Fibroblast of skin of abdomen (primary cell): Measurements from ENCODE around the gene SPRED2.
A peak's percentile ranks its signal among the peaks of the same experiment; 100 is the strongest.

Source experiments
- DNase-seq: peaks from one replicate; pipeline ENCODE4 v3.0.0-alpha.2; 2013

The SPRED2 gene

DNA sequence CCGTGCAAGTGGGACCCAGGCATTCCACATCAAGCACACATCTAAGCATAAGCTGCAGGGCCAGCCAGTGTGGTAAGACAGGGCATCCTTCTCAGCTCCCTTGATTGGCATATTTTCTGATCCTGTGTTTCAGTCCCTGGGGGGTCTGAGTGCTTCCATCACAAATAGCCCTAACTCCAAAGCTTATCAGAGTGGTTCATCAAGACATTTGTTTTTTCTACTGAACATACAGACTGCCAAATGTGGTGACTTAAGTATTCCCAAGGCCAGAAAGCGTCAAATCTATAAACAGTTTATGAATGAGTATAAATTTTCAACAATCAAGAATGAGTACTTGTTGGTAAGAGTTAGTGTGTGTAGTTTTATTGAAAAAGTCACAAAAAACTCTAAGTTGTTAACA is 18.8 kb downstream of the SPRED2 start:
- no peak for DNase-seq

DNA sequence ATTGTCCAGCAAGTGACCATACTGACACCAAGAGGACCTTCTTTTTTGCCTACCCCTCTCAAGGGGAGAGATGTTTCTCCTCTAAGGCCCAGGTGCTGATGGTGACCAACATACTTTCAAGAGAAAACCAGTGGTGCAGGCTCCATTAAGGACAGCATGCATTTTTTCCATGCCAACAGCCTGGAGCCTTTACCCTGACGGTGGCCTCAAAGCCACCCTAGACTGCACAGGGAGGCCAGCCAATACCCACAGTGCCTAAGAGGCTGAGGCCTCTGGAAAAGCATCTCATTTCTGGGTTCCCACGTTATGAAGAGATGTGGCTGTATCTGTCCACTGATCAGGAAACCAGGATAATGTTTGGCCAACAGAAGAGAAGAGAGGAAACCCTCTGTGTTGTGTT is 19.3 kb downstream of the SPRED2 start:
- DNase-seq, result no peak

DNA sequence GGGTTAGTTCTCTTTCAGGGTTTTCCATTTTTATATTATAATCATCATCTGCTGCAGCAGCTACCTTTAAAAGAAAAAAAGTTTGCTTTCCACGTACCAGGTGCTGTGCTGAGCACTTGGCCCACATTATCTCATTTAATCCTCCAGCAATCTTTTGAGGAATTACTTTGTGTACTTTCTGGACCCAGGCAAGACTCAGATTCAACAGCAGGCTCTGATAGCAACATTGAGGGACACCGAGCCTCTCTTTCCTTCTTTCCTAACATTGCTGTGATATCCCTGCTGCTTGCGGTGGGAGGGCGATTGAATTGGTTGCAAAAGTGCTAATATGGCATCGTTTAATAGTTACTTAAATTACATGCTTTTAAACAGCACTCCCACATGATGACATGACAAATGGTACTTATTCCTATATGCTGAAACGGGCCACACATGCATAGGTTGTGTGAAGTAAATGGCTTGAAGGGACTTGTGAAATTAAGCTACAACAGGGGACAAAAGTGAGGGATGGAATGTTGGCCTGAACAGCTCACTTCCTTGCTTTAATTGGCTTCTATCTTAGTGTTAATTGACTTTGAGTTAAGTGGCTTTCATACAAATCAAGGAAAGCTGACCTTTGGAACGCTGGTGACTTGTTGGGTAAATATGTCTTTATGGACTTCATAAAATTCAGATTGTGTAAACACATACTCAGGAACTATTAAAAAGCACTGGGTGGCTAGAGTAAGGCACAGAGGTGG is 21.2 kb downstream of the SPRED2 start:
- no peak for DNase-seq

DNA sequence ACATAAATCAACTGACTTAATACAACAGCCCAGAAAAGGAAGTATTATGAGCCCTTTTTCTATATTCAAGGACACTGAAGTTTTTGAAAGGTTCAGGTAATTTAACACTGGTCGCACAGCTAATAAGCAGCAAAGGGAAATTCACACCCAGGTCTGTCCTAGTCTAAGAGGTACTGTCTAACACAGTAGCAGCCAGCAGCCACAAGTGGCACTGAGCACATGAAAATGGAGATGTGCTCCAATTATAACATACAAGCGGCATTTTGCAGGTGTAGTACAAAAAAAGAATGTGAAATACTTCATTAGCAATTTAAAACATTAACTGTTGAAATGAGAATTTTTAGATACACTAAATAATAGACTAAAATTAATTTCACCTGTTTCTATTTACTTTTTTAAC is 23.4 kb downstream of the SPRED2 start:
- DNase-seq, result no peak

DNA sequence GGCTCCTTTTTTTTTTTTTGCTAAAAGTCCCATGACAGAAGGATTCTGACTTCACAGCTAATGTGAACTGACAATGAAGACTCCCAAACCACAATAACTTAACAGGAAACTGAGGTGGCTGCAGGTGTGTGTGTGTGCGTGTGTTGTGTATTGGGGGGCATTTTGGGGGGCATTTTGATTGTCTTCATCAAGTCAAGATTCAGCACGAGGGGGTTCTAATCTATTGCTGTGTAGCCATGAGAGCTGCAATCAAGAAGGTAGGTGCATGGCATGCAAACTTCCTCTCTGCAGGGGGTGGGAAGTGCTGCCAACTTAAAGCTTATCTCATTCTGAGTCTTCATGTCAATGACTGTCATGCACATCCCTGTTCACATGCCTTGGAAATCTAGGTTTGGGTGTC is 25.2 kb downstream of the SPRED2 start:
- DNase-seq, result no peak

DNA sequence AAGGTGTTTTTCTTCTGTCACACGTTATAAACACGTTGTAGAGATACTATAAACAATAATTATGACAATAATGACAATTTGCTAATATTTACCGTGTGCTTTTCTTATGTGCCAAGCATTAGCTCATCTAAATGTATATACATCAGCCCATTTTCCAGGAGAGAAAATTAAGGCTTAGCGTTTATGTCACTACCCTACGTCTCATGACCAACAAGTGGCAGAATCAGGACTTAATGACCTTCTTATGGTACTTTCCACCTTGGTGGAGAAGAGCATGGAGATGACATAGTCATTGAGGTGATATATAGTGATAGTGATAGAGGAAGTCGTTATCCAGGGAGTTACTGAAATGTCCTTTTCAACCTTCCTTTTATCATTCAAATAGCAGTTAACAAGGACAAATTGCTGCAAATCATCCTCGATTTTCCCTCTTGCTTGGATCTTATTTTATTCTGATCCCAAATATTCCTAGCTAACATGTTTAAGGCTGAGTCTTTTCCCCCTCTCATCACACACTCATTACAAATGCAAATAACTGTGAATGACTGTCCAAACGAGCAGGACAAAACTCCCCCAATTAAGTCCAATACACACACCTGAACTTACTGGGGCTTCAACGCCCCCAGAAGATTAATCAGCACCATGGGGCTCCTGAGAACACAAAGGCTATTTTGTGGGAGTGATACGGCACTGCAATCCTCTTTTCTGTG is 27.3 kb downstream of the SPRED2 start:
- no peak for DNase-seq

DNA sequence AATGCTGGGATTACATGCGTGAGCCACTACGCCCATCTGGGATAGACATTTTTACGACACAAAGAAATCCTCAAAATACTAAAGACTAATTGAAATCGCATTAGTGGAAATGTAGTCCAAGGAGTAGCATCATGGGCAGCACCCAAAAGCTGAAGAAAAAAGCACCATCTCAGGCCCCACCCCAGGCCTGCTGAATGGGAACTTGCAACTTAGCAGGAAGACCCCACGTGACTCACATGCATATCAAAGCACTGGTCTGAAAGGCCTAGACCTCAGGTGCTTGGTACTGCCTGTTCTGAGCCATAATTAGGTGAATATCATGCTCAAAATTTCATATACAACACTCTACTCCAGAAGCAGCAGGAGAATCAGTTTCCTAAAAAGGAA is 28.9 kb downstream of the SPRED2 start:
- no peak for DNase-seq

DNA sequence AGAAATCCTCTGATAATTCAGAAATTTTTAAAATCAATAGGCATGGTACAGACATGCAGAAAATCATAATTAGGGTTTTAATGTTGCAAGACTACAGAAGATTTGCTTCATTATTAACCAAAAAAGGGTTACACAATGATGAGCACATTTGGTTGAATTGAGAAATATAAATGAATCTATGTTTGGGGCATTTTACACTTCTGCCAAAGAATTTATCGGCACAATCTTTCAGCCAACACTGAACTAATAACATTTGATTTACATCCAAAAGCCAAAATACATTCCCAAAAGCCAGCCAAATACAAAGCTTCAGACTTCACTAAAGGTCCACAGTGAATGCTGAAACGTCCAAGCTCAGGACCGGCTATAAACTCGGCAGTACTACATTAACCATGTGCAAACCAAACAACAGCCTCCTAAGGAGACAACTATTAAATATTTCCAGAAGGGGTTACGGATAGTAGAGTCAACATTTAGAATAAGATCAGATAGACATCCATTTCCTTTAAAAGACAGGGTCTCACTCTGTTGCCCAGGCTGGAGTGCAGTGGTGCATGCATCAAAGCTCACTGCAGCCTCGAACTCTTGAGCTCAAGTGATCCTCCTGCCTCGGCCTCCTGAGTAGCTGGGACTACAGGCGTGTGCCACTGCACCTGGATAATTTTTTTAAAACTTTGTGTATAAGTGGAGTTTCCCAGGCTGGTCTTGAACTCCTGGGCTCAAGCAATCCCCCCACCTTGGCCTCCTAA is 29.4 kb downstream of the SPRED2 start:
- peak; percentile 68 for DNase-seq

DNA sequence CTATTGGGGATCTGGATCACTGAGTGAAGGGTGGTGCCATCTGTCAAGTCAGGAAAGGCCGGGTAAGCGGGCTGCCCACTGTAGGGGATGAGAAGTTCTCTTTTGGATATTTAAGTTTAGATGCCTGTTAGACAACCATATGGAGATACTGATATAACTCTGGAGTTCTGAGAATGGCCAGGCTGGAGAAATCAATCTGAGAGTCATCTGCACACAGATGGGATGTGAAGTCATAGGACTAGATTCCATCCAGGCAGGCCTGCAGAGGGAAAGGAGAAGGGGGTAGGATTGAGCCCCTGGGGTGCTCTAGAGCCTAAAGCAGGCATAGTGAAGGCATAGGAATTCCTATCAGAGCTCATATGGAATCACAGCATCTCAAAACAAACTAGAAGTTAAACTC is 30.1 kb downstream of the SPRED2 start:
- peak; percentile 59 for DNase-seq

DNA sequence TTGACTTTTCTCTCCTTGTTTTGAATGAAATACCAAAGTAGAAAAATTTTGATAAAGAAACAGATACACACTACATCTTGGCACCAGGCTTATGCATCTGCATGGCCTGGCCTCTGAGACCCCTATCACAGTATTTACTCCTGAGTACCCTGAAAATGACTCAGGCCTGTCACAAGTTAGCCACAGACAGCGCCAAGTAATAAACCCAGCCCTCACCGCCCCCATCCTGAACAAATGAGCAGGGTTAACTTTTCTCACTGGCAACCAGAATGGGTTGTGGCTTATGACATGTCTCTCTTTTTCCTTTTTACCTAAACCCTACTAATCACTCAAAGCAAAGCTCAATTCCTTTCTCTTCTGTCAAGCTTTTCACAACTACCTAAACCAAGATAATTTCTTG is 35.3 kb downstream of the SPRED2 start:
- no peak for DNase-seq

DNA sequence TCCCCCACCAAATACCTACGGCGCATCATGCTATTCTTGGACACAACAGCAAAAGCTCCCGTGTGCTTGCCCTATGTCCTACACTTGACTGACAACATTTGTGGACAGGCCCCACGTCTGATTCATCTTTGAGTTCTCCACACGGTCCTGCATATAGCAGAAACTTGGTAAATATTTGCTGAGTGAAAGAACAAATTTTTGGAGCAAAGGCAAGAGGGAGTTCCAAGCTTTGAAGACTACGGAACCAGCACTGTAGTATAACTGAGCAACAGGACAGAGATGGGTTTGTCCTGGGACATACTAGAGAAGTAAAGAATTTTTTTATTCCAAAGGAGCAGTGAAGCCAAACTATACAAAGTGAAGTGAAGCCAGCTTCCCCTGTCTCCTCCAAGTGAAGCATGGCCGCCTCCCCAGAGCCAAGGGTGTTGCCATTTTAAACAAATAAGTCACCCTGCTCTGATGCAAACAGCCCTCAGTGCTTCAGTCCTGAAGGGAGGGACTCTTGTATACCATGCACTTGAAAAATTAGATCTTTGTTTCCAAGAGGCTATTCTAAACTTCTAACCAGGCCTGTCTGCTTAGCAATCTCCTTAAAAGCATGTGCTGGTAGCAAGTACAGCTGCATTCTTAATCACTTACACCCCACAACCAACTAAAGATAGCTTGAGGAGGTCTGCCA is 35.9 kb downstream of the SPRED2 start:
- no peak for DNase-seq

DNA sequence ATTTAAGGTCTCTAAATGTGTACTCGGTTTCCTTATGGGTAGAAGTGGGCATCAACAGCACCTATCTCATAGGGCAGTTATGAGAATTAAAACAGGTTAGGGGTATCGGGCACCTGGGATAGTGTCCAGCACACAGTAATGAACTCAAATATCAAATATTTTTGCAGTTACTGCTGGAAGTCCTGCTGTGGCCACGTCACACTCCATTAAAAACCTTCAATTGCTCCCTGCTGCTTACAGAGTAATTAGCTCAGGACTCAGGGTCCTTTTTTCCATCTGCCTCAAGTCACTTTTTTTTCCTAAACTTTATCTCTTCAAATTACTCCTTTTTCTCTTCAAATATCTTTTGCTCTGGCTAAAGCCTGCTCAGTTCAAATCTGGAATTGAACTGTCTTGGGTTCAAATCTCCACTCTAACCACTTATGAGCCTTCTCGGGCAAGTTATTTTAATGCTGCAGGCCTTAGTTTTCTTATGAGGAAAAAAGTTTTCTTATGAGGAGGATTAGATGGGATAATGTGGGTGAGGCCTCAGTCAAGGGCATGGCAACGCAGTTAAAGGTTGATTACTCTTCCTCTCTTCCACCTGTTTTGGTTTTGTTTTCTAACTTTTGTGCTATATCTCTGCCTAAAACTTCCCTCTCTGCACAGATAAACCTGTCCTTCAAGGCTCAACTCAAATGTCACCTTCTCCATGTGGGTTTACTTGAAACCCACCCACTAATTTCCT is 36.6 kb downstream of the SPRED2 start:
- DNase-seq, result no peak

DNA sequence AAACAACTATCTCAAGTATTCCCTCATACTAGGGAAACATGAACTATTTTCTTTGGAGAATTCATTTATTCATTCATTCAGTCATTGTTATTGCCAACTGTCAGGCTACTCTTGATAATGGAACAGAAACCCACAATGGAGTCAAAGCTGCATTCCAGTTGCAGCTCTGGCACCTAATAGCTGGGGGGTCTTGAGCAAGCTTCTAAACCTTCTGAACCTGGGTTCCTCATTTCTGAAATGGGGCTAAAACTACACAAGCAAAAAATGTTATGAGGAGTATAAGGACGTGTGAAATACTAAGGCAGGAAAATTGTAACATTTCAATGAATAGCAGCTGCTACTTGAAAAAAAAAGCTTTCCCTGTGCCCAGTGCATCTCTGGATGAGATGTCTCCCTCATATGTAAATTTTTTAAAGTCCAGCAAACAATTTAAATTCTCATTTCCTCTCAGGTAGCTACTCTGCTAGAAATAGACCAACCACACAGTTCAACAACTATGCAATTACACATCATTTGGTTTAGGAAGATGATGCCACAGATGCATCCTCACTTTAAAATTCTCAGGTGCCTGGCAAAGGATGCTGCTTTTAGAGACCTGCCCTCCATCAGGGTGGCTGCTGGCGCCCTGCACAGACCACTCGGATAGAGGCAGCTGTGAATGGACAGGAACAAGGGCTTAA is 38.5 kb downstream of the SPRED2 start:
- no peak for DNase-seq

DNA sequence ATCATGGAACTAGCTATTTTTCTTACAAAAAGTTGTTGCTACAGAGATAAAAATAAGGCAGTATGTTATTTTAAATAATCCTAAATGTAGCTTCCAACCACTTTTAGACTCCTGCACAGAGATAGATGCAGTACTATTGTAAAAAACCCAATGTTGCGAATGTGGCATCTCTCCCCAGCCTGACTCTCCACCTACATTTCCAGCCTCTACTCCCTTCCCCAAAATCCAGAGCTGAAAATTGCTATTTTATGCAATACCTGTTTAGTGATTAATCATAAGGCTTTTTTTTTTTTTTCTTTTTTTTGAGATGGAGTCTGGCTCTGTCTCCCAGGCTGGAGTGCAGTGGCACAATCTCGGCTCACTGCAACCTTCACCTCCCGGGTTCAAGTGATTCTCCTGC is 39.4 kb downstream of the SPRED2 start:
- DNase-seq, result no peak

DNA sequence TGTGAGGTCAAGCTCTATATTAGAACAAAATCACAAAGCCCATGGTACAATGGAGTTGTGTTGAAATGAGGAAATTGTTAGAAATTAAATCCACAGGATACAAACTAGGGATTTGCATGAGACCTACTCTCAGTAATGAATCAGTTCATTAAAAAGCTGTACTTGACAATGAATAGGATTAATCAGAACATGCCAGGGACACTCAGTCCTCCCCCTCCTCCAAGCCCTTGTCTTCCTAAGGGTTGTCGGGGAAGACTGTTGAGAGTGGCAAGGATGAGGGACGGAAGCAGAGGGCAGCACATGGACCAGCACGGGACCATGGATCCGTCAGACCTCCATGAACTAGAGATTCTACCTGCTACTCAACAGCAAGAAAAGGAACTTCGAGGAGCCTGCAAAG is 39.8 kb downstream of the SPRED2 start:
- no peak for DNase-seq

DNA sequence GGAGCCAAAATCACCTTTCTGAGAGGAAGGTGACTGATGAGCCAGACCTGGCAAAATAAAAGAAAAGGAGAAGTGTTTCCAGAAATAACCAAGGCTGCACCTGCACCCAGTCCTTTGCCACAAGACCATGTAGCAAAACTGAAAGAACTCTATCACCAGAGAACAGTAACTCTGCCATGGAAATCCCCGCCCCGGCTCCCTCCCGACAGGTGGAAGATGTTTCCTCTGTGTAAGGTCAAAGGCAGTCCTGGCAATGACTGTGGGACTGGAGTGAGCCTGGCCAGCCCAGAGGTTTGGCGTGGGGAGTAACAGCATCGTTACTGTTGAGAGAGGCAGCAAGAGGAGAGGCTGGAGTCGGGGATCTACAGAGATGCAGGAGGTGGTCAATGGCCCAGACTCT is 42.3 kb downstream of the SPRED2 start:
- DNase-seq, result no peak

DNA sequence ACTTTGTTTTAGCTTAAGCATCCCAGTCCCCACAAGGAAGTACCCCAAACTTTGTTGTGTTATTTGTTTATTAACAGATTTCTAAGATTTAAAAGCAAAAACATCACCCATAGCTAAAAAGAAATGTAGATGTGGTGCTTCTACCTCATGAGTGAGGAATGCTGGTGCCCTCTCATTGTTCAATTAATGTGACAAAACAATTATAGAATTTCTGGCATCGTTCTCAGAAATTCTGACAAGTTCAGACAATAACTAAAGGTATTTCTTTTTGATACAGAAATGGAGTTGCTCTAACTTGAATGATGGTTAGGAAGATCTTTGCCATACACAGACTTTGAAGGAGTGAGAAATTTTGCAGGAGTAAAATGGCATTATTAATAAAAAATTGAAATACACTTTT is 42.9 kb downstream of the SPRED2 start:
- no peak for DNase-seq

DNA sequence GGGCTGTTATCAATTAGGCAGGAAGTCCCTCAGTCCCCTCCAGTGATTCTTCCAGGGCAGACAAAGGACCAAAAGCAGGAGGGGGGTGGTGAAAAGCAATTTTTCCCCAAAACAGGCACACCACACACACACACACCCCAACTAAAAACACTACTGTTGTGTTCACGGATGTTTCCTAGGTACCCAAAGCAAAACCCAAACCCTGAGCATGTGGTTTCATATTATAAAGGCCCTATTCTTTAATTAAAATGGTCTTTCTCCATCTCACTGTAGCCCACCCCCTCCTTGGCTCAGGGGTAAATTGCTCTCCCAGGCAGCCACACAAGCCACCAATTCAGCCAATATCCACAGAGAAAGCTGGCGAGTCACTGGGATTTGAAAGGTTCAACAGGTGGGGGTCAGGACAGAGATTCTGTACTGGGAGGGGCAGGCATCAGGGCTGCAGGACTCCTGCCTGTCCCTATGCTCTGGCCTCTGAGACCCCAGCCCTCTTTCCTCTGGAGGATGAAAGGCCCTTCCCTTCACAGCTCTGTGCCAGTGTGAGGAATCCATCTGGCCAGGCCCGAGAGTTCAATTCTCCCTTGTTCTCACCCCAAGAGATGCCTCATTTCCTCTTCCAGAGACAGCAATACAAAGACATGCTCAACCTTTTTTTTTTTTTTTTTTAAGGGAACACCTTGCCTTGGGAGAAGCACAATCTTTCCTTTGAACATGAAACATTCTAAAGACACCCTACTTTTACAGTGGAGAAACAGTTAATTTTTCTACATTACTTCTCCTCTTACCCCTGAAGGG is 43.6 kb downstream of the SPRED2 start:
- no peak for DNase-seq

DNA sequence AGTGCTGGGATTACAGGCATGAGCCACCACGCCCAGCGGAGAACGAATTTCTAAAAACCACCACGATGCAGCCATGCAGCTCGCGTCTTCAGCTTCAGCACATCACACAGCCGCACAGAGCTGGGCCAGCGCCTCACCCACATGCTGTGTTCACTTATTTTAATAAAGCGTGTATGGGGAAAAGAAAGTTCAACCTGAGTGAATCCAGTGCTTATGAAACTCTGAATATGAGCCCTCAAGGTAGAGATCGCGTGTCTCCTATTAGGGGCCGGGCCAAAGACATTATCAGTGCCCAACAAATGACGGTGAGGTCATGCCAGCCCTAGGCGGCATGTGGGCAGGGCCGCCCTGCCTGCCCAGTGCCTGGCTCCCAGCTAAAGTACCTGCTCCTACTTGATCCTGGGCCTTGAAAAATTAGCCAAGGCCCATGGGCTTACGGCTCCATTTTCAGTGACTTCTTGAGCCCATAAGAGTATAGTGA is 44.3 kb downstream of the SPRED2 start:
- DNase-seq, result no peak

DNA sequence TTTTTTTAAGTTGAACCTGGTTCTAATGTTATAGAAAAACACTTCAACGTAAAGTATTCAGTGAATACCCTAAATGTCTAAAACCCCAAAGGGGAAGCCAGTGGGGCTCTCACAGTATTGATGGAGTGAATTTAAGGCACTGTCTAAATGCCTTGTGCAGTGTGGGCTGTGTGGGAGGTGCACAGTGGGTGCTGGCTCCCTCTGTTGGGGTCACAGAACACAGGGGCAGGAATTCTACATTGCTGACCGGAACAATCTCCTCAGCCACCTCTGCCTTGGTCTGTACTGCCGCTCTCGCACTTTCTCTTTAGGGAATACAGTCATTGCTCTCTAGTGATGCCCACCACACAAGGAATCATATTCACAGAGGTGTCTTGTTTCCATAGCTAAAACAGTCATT is 45.4 kb downstream of the SPRED2 start:
- no peak for DNase-seq

DNA sequence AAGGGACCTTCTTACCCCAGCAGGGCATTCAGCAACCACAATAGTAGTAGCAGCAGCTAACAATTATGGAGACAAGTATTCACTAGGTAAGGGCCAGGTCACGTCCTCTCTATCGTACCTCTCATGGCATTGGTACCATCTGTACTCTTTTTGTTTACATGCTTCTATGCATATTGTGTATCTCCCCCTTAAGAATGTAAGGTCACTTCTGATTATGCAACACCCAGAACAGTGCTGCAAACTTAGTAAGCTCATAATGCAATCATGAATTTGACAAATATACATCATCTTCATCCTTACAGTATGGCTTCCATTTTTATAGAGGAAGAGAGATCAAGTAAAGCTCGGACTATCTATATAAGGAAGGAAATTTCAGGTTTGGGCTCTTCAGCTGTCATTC is 46.1 kb downstream of the SPRED2 start:
- no peak for DNase-seq
